GM12801 (cell line): ENCODE results near the gene OTUD5.

Source experiments
- TF ChIP-seq, protein P1 (sequence below): IDR thresholded peaks from one replicate; pipeline ENCODE4 v1.5.1; 2011; ENCODE audit warnings: control low read depth; ENCODE audit not compliant: insufficient read length; ENCODE audit errors: extremely low read depth

The OTUD5 gene

DNA sequence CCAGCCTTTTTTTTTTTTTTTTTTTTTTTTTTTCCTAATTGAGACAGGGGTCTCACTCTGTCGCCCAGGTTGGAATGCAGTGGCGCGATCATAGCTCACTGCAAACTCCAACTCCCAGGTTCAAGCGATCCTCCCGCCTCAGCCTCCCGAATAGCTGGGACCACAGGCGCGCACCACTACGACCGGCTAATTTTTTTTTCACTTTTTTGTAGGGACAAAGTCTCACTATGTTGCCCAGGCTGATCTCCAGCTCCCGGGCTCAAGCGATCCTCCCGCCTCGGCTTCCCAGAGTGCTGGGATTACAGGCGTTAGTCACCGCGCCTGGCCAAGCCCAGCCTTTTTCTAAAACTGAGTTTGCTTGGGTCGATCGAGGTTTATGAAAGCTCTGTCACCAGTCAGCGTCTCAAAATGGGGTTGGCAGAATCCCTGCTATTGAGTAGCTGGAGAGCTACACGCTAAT, 1.3 kb upstream of the OTUD5 start:
- TF ChIP-seq, protein P1, sequence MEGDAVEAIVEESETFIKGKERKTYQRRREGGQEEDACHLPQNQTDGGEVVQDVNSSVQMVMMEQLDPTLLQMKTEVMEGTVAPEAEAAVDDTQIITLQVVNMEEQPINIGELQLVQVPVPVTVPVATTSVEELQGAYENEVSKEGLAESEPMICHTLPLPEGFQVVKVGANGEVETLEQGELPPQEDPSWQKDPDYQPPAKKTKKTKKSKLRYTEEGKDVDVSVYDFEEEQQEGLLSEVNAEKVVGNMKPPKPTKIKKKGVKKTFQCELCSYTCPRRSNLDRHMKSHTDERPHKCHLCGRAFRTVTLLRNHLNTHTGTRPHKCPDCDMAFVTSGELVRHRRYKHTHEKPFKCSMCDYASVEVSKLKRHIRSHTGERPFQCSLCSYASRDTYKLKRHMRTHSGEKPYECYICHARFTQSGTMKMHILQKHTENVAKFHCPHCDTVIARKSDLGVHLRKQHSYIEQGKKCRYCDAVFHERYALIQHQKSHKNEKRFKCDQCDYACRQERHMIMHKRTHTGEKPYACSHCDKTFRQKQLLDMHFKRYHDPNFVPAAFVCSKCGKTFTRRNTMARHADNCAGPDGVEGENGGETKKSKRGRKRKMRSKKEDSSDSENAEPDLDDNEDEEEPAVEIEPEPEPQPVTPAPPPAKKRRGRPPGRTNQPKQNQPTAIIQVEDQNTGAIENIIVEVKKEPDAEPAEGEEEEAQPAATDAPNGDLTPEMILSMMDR, result no peak

DNA sequence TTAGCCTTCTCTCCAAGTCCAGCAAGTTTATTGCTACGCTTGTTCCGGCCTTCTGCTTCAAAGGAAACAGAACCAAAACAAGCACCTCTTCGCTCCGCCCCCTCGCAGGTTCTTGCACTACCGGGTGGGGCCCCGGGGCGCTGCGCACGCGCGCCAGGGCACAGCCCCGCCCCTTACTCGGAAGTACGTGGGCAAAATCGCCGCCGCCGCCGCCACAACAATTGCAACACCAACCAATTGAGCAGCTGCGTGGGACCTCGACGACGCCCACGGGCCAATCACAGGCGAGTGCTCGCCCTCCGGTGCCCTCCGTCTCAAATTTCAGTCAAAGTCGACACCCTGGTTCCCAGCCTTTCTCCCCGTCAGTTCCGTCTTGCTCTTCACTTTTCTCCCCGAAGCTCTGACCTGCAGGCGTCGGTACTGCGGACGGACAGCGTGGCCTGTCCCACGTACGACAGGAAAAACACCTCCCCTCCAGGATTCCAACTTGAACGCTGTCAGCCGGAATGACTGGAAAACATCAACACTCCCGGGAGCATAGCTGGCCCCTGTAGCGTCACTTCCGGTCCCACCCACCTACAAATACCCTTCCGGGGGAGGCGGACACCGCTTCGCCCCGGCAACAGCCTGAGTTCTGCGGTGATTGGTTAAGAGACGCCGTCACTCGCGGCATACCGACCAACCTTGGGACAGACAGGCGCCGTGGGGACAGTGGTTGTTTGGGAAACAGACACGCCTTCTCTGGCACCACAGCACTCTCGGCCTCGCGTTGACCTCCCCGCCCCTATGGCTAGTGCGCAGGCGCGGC, 624 bp upstream of the OTUD5 start:
- TF ChIP-seq, protein P1, result no peak

DNA sequence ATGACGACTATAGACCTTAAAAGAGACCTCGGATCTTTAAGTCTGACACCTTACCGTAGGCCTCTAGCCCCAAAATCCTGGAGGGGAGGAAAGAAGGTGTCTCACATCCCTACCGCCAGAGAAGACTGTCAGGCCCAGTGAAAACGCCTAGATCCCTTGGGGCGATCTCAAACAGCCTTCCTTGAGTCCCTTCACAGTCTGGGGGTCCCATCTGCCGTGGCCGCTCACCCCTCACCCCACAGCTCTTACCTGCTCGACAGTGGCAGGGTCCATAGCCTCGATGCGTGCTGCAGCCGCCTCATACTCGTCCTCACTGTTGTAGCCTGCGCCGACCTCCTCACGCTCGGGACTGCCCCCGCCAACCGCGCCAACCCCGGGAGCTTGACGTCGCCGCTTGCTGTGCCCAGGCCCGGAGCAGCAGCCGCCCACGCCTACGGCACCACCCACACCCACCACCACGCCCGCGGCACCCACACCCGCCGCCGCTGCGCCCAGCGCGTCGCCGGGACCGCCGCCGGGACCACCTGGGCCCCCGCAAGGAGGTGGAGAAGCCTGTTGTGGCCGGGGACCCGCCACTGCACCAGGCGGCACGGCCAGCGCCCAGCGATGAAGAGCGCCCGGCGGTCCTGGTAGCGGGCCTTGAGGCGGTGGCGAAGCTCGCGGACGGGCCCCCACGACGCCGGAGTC, 536 bp downstream of the OTUD5 start:
- TF ChIP-seq, protein P1, result no peak

DNA sequence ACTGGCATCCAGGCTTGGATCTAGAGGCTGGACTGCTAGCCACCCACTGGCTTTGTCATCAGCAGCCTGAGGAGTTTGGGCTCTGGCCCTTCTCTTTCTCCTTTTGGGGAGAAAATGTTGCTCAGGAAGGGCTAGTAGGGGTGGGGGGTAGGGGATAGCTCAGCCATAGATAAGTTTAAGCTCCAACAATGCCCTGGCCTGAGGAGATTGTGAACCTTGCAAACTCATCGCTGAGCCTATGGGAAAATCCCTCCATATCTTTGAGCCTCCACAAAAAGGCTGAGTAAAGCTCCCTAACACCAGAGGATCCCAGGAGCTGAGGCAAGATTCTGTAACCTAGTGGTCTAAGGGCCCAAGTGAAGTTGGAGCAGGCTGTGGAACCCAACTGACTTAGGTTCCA, 8.8 kb downstream of the OTUD5 start:
- TF ChIP-seq, protein P1, result no peak

DNA sequence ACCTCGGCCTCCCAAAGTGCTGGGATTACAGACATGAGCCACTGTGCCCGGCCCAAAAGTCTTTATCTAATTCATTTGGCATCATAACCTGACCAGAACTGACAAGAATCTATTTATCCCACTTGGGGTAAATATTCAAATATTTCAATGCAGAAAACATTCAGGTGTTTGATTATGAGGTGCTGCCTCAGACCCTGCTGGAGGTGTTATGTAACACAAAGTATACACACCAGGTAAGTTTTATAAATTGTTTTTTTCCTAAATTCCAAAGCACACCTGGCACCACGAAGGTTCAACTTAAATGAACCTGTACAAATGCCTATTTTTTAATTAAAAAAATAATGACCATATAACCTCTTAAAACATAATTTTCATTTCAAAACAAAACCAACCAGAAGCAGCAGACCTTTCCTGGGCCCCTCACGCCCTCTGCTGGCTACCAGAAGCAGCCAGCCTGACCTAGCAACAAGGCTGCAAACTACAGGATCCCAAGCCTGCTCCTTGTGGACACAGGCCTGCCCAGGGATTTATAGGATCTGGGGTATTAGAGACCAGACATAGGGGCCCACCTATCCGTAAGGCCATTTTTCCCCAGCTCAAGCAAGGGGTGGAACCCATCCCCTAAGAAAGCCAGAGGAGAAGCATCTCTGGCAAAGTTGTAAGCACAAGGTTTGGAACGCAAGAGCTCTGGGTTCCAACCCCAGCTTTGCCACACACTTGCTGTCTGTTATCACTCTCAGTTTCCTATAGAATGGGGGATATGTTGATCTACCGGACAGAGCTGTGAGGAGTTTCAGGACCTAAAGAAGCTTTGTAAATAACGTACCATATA, 11.7 kb downstream of the OTUD5 start:
- TF ChIP-seq, protein P1, result no peak

DNA sequence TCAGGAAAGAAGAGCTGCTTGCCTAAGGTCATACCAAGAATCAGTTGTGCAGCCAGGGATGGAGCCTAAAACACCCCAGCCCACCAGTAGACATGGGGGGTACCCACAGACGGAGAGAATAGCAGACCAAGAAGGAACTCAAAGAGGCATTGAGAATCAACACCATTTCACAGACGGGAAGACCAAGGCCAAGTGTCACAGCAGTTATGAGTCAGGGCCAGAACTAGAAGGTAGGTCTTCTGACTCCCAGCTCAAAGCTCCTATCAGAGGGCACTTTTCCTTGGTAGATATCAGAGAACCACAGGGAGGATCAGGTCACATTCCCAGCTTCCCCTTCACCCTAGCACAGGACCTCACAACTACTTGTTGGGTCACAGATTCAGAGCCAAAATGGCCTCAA, 14.5 kb downstream of the OTUD5 start:
- TF ChIP-seq, protein P1, result no peak

DNA sequence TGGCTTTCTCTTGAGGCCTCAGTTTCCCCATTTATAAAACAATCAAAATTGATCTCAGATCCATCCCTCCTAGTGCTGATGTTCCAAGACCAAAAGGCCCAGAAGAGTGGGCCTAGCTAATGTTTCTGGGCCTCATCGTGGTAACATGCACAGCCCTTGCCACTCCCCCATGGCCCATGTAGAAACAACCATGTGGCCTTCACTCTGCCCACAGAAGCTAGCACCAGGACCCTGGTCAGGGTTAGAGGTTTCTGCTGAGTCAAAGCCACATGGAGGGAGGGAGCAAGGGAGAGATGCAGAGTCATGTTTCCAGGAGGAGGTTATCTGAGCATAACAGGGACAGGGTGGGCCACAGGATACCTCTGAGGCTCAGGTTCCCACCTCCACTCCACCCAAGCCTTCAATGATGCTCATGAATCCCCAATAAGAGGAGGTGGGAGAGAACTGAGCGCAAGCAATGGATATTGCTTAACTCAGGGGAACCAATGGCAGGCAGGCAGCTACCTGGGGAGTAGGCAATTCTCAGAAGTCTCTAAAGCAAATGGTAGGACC, 16.9 kb downstream of the OTUD5 start:
- TF ChIP-seq, protein P1, result no peak
